RWPE1 (cell line): ENCODE measurements around the gene VPREB3.

Experiments
- CTCF ChIA-PET: fragments of 350-600 bp; sonication (Branson Sonifier 250); formaldehyde crosslinking; extraction: SDS; loops from one replicate; lab custom pipeline; 2021; lab: Yijun Ruan, JAX
- POLR2A ChIA-PET: fragments of 400-600 bp; formaldehyde crosslinking; extraction: SDS; loops from one replicate; lab custom pipeline; 2020; ENCODE audit warnings: antibody characterized with exemption; ENCODE audit not compliant: low non-redundant PET; lab: Yijun Ruan, JAX
- DNase-seq: peaks from one replicate; pipeline ENCODE4 v3.0.0; 2012; ENCODE audit warnings: low spot score
- H3K27ac ChIP-seq: fragments of 450-650 bp; 2 replicates; pipeline ENCODE4 v1.5.1; 2017
- TF ChIP-seq, protein P1 (sequence below): fragments of 450-650 bp; conservative IDR thresholded peaks from 2 replicates; pipeline ENCODE4 v1.5.1; 2017; ENCODE audit warnings: low read depth, mild to moderate bottlenecking

Gene VPREB3, protein sequence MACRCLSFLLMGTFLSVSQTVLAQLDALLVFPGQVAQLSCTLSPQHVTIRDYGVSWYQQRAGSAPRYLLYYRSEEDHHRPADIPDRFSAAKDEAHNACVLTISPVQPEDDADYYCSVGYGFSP

GRCh38 chr22:23754220-23754919, at the start of gene VPREB3:
TSS of gene VPREB3 (minus strand) at chr22:23754425. CDS start at chr22:23754363, 62 bp downstream.
- ChIA-PET POLR2A (no interaction called here), CTCF (interaction anchor here (0.6 kb wide), 1 partner anchor 62 kb away, joined by 3 read pairs; no protein-coding TSS in a partner anchor)
- H3K27ac ChIP-seq, result no peak within 1 kb of the TSS
- TF ChIP-seq, protein P1, sequence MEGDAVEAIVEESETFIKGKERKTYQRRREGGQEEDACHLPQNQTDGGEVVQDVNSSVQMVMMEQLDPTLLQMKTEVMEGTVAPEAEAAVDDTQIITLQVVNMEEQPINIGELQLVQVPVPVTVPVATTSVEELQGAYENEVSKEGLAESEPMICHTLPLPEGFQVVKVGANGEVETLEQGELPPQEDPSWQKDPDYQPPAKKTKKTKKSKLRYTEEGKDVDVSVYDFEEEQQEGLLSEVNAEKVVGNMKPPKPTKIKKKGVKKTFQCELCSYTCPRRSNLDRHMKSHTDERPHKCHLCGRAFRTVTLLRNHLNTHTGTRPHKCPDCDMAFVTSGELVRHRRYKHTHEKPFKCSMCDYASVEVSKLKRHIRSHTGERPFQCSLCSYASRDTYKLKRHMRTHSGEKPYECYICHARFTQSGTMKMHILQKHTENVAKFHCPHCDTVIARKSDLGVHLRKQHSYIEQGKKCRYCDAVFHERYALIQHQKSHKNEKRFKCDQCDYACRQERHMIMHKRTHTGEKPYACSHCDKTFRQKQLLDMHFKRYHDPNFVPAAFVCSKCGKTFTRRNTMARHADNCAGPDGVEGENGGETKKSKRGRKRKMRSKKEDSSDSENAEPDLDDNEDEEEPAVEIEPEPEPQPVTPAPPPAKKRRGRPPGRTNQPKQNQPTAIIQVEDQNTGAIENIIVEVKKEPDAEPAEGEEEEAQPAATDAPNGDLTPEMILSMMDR, result no peak
- no peak for DNase-seq

- POLR2A ChIA-PET, result no interaction called here
- no peak for DNase-seq
- CTCF ChIA-PET, result no interaction called here
Measured at GRCh38 chr22:23803001-23803819, 49.0 kb upstream of the VPREB3 start.

GRCh38 chr22:23801886-23802377, 47.7 kb upstream of the VPREB3 start:
- DNase-seq, result no peak
- CTCF ChIA-PET, result no interaction called here
- H3K27ac ChIP-seq, result no peak overlapping the region
- POLR2A ChIA-PET, result no interaction called here
- TF ChIP-seq, protein P1, result no peak

More at GRCh38 chr22:23803001-23803819, 49.0 kb upstream of the VPREB3 start:
- TF ChIP-seq, protein P1, result no peak
- H3K27ac ChIP-seq, result no peak overlapping the region

DNA sequence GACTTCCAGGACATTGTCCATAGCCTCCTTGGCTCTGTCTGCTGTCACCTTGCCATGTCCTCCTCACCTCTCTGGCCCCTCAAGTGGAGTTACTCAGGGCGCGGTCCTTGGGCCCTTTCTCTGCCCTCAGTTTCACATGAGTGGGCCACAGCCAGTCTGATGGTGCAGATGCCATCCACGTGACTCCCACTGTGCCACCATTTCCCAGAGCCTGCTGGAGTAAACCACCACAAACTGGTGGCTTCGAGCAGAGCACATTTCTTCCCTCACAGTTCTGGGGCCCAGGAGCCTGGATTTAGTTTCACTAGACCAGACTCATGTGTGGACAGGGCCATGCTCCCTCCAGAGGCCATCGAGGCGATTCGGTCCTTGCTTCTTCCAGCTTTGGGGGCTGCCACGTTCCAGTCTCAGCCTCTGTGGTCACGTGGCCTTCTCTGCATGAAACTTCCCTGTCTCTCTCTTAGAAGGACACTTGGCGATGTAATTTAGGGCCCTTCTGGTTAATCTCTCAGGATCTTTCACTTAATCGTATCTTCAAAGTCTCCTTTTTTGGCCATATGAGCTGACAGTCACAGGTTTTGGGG, 47.1 kb upstream of the VPREB3 start:
- CTCF ChIA-PET, result no interaction called here
- TF ChIP-seq, protein P1, result no peak
- POLR2A ChIA-PET, result no interaction called here
- no peak for DNase-seq
- H3K27ac ChIP-seq, result no peak overlapping the region

GRCh38 chr22:23800297-23801237, 46.3 kb upstream of the VPREB3 start:
- POLR2A ChIA-PET, result no interaction called here
- H3K27ac ChIP-seq, result no peak overlapping the region
- TF ChIP-seq, protein P1, result no peak
- no peak for DNase-seq
- CTCF ChIA-PET, result no interaction called here
